ENCODE results near the gene UHRF2. TPM values are rescaled to one million over a fixed set of nuclear protein-coding genes. Genes with fewer than 3 reads are reported as not detected.

Gene UHRF2
- total RNA-seq, 1 donor = 125 TPM

- no peak for TF ChIP-seq CTCF (IDR thresholded peaks at IDR 0.05; ENCODE audit: insufficient read depth, low read length)
- no peak for DNase-seq (ENCODE audit: low read depth)
- no peak overlapping the region for H3K4me3 ChIP-seq (ENCODE audit: low read depth, low read length)
Observed at GRCh38 chr9:6479959-6480358, 67.0 kb downstream of the UHRF2 start.

- TF ChIP-seq CTCF (IDR thresholded peaks at IDR 0.05; ENCODE audit: insufficient read depth, low read length) = no peak
- H3K4me3 ChIP-seq (ENCODE audit: low read depth, low read length) = no peak overlapping the region
- no peak for DNase-seq (ENCODE audit: low read depth)
Observed at GRCh38 chr9:6484210-6484609, 71.2 kb downstream of the UHRF2 start.

GRCh38 chr9:6488395-6488794 is 75.4 kb downstream of the UHRF2 start:
- no peak for DNase-seq (ENCODE audit: low read depth)
- TF ChIP-seq CTCF (IDR thresholded peaks at IDR 0.05; ENCODE audit: insufficient read depth, low read length) = no peak
- H3K4me3 ChIP-seq (ENCODE audit: low read depth, low read length) = no peak overlapping the region

GRCh38 chr9:6489099-6489498 is 76.1 kb downstream of the UHRF2 start:
- no peak for TF ChIP-seq CTCF (IDR thresholded peaks at IDR 0.05; ENCODE audit: insufficient read depth, low read length)
- no peak overlapping the region for H3K4me3 ChIP-seq (ENCODE audit: low read depth, low read length)
- no peak for DNase-seq (ENCODE audit: low read depth)

- no peak for DNase-seq (ENCODE audit: low read depth)
- TF ChIP-seq CTCF (IDR thresholded peaks at IDR 0.05; ENCODE audit: insufficient read depth, low read length) = no peak
- H3K4me3 ChIP-seq (ENCODE audit: low read depth, low read length) = no peak overlapping the region
Observed at GRCh38 chr9:6490863-6491262, 77.9 kb downstream of the UHRF2 start.

- DNase-seq (ENCODE audit: low read depth) = no peak
- TF ChIP-seq CTCF (IDR thresholded peaks at IDR 0.05; ENCODE audit: insufficient read depth, low read length) = no peak
- no peak overlapping the region for H3K4me3 ChIP-seq (ENCODE audit: low read depth, low read length)
Observed at GRCh38 chr9:6495466-6495865, 82.5 kb downstream of the UHRF2 start.

GRCh38 chr9:6498982-6499381 is 86.0 kb downstream of the UHRF2 start:
- TF ChIP-seq CTCF (IDR thresholded peaks at IDR 0.05; ENCODE audit: insufficient read depth, low read length) = no peak
- H3K4me3 ChIP-seq (ENCODE audit: low read depth, low read length) = no peak overlapping the region
- DNase-seq (ENCODE audit: low read depth) = peak; percentile 57
